Neural progenitor cell (in vitro differentiated cells): ENCODE measurements around the gene KRTAP5-1.

Experiments used
- EZH2 ChIP-seq: fragments of 200-600 bp; sonication (generic); IDR thresholded peaks from 2 replicates; pipeline ENCODE4 v1.6.1; 2017; ENCODE audit warnings: antibody characterized with exemption, mild to moderate bottlenecking, moderate library complexity
- EZH2phosphoT487 ChIP-seq: fragments of 200-600 bp; sonication (generic); IDR thresholded peaks from 2 replicates; pipeline ENCODE4 v1.6.1; 2017; ENCODE audit warnings: antibody characterized with exemption
- TF ChIP-seq, protein P1 (sequence below): fragments of 200-600 bp; sonication (generic); IDR thresholded peaks from 2 replicates; pipeline ENCODE4 v1.5.1; 2017; ENCODE audit warnings: antibody characterized with exemption, mild to moderate bottlenecking

- TF ChIP-seq, protein P1, sequence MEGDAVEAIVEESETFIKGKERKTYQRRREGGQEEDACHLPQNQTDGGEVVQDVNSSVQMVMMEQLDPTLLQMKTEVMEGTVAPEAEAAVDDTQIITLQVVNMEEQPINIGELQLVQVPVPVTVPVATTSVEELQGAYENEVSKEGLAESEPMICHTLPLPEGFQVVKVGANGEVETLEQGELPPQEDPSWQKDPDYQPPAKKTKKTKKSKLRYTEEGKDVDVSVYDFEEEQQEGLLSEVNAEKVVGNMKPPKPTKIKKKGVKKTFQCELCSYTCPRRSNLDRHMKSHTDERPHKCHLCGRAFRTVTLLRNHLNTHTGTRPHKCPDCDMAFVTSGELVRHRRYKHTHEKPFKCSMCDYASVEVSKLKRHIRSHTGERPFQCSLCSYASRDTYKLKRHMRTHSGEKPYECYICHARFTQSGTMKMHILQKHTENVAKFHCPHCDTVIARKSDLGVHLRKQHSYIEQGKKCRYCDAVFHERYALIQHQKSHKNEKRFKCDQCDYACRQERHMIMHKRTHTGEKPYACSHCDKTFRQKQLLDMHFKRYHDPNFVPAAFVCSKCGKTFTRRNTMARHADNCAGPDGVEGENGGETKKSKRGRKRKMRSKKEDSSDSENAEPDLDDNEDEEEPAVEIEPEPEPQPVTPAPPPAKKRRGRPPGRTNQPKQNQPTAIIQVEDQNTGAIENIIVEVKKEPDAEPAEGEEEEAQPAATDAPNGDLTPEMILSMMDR: no peak
- TF ChIP-seq EZH2 (no peak), EZH2phosphoT487 (no peak)
Measured at GRCh38 chr11:1563149-1563638, 21.9 kb downstream of the KRTAP5-1 start.
